SK-N-SH treated with all-trans-retinoic acid at 6 μM for 48 hours (cell line): ENCODE results near the gene PURA.

Source experiments
- ARNTL ChIP-seq: fragments of 450-650 bp; formaldehyde crosslinking; IDR thresholded peaks from 2 replicates; pipeline ENCODE4 v1.5.0; 2020; ENCODE audit warnings: low read depth, mild to moderate bottlenecking, moderate library complexity, borderline replicate concordance
- BACH2 ChIP-seq: fragments of 250-450 bp; sonication (Bioruptor Pico); IDR thresholded peaks from 2 replicates; pipeline ENCODE4 v1.9.0; 2021; ENCODE audit warnings: mild to moderate bottlenecking, borderline replicate concordance
- CSDC2 ChIP-seq: fragments of 250-450 bp; sonication (Bioruptor Pico); IDR thresholded peaks from 2 replicates; pipeline ENCODE4 v1.5.0; 2020; ENCODE audit warnings: mild to moderate bottlenecking, moderate library complexity
- GLIS3 ChIP-seq: fragments of 250-450 bp; sonication (Bioruptor Pico); IDR thresholded peaks from 2 replicates; pipeline ENCODE4 v1.5.0; 2020; ENCODE audit warnings: mild to moderate bottlenecking, moderate library complexity
- PPARA ChIP-seq: fragments of 250-450 bp; sonication (Bioruptor Pico); IDR thresholded peaks from 2 replicates; pipeline ENCODE4 v1.5.0; 2020; ENCODE audit warnings: mild to moderate bottlenecking, borderline replicate concordance
- SNAI2 ChIP-seq: fragments of 250-450 bp; sonication (Bioruptor Pico); IDR thresholded peaks from 2 replicates; pipeline ENCODE4 v1.5.0; 2020; ENCODE audit warnings: mild to moderate bottlenecking, moderate library complexity
- TCF4 ChIP-seq: fragments of 250-450 bp; sonication (Bioruptor Pico); IDR thresholded peaks from 2 replicates; pipeline ENCODE4 v1.8.0; 2021; ENCODE audit warnings: mild to moderate bottlenecking, moderate library complexity, borderline replicate concordance
- ZFP3 ChIP-seq: fragments of 250-450 bp; sonication (Bioruptor Pico); IDR thresholded peaks from 2 replicates; pipeline ENCODE4 v1.5.0; 2020; ENCODE audit warnings: mild to moderate bottlenecking, moderate library complexity
- ZFP30 ChIP-seq: fragments of 450-650 bp; formaldehyde crosslinking; IDR thresholded peaks from 2 replicates; pipeline ENCODE4 v1.5.0; 2022; ENCODE audit warnings: mild to moderate bottlenecking, moderate library complexity
- ZNF70 ChIP-seq: fragments of 450-650 bp; formaldehyde crosslinking; IDR thresholded peaks from 2 replicates; pipeline ENCODE4 v1.5.0; 2020; ENCODE audit warnings: mild to moderate bottlenecking, moderate library complexity
- ZNF8 ChIP-seq: fragments of 450-650 bp; formaldehyde crosslinking; IDR thresholded peaks from 2 replicates; pipeline ENCODE4 v1.5.0; 2020; ENCODE audit warnings: mild to moderate bottlenecking, moderate library complexity
- TF ChIP-seq, protein P1 (sequence below): fragments of 250-450 bp; sonication (Bioruptor Pico); IDR thresholded peaks from 2 replicates; pipeline ENCODE4 v1.8.0; 2020; ENCODE audit warnings: mild to moderate bottlenecking, moderate library complexity, borderline replicate concordance
- TF ChIP-seq, protein P2 (sequence below): fragments of 250-450 bp; sonication (Bioruptor Pico); IDR thresholded peaks from 2 replicates; pipeline ENCODE4 v1.8.0; 2021; ENCODE audit warnings: low read depth, mild to moderate bottlenecking, moderate library complexity, borderline replicate concordance

DNA sequence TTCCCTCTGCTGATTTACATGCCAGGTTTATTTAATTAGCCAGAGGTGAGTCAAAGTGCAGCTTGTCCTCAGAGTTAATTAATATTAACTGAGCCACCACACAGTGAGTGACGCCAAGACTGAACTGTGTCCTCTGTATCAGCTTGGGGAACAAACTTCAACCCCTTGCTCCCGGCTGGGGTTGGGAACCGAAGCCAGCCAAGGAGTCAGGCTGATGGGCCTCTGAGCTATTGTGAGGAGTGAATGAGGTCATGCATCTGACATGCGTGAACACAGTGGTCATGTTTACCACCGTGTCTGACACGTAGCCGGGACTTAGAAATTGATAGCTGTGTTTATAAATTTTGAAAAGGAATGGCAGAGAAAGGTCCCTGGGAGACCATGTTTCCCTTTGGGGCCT is 28.9 kb downstream of the PURA start:
- TF ChIP-seq PPARA (CRISPR knock-in tag): no peak
- TF ChIP-seq, protein P1, sequence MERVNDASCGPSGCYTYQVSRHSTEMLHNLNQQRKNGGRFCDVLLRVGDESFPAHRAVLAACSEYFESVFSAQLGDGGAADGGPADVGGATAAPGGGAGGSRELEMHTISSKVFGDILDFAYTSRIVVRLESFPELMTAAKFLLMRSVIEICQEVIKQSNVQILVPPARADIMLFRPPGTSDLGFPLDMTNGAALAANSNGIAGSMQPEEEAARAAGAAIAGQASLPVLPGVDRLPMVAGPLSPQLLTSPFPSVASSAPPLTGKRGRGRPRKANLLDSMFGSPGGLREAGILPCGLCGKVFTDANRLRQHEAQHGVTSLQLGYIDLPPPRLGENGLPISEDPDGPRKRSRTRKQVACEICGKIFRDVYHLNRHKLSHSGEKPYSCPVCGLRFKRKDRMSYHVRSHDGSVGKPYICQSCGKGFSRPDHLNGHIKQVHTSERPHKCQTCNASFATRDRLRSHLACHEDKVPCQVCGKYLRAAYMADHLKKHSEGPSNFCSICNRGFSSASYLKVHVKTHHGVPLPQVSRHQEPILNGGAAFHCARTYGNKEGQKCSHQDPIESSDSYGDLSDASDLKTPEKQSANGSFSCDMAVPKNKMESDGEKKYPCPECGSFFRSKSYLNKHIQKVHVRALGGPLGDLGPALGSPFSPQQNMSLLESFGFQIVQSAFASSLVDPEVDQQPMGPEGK (CRISPR knock-in tag): no peak
- no peak for TF ChIP-seq TCF4 (CRISPR knock-in tag)
- no peak for TF ChIP-seq GLIS3
- no peak for TF ChIP-seq ARNTL (CRISPR knock-in tag)
- no peak for TF ChIP-seq SNAI2
- no peak for TF ChIP-seq BACH2
- TF ChIP-seq ZFP3 (CRISPR knock-in tag): no peak
- TF ChIP-seq CSDC2: no peak
- TF ChIP-seq ZNF70 (CRISPR knock-in tag): no peak
- no peak for TF ChIP-seq ZNF8
- TF ChIP-seq, protein P2, sequence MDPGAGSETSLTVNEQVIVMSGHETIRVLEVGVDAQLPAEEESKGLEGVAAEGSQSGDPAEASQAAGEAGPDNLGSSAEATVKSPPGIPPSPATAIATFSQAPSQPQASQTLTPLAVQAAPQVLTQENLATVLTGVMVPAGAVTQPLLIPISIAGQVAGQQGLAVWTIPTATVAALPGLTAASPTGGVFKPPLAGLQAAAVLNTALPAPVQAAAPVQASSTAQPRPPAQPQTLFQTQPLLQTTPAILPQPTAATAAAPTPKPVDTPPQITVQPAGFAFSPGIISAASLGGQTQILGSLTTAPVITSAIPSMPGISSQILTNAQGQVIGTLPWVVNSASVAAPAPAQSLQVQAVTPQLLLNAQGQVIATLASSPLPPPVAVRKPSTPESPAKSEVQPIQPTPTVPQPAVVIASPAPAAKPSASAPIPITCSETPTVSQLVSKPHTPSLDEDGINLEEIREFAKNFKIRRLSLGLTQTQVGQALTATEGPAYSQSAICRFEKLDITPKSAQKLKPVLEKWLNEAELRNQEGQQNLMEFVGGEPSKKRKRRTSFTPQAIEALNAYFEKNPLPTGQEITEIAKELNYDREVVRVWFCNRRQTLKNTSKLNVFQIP (CRISPR knock-in tag): no peak
- no peak for TF ChIP-seq ZFP30 (CRISPR knock-in tag)
